Activated CD4-positive, CD25-positive, alpha-beta regulatory T cell treated with anti-CD3 and anti-CD28 coated beads, Interleukin-2, amount 50 U/mL, for 16 hours (primary cell): ENCODE data around the gene UCMA.

Source experiments
- DNase-seq: peaks from one replicate; pipeline ENCODE4 v3.0.0-alpha.2; 2020; ENCODE audit warnings: low read depth, low spot score

UCMA gene

DNA sequence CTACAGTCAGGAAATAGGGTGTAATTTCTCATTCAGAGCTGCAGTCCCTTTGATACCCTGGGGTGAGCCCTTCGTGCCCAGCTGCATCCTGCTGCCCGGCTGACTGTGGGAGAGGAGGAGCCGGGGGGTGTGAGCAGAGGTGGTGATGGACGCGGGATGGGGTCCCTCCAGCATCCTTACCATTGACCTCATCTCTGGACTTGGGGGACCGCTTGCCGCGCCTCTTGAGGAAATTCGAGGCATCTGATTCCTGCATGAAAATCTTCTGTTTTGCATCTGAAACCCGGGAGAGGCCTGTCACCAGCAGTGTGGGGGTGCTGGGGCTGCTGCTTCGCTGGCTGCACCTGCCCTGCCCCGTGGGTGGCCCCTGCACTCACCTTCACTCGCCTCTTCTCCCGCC, 816 bp downstream of the UCMA start:
- no peak for DNase-seq

DNA sequence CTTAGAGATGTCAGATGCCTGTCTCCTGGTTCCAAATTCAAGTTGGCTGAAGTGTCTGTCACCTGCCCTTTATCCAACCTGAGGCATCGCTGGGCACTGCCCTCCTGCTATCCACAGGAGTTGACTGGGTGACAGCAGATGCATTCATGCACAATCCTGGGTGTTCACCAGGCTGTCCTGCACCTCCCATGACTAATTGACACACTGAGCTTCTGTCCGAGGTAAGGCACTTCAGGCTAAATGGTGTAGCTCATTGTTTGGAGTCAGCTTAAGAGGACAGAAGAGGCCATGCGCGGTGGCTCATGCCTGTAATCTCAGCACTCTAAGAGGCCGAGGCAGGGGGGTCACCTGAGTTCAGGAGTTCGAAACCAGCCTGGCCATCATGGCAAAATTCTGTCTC, 2.4 kb downstream of the UCMA start:
- no peak for DNase-seq

DNA sequence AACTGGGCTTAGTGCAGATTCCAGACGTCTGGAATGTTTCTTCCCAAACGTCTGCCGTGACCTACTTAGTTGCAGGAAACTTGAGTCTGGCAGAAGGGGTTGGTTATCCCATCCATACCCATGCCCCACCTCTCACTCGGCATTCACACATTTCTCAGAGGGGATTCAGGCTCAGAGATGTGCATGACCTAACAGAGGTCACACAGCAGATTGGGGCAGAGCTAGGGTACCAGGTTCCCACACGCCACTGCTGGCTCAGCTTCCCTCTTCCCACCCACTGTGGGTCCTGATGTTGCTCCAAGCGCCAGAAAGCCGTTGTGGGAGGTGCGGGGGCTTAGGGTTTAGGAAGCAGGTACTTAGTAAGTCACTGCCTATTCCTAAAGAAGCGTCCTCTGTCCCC, 3.0 kb downstream of the UCMA start:
- DNase-seq = no peak

DNA sequence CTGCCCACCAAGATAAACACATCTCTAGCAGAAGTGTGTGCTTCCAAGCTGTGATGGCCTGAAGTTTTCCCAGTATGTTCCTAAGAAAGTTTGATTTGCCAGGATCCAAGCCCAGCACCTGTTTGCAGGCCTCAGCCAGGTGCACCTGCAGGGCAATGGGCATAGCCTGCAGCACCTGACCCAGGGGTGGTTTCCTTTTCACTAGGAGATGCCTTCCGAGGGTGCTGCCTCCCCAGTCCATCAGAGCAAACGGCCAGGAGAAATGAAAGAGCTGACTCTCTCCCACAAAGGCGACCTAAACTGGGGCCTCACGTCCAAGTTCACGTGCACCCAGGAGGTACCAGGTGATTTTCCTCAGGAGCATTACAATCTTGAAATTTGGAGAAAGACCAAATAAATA, 7.1 kb downstream of the UCMA start:
- no peak for DNase-seq

DNA sequence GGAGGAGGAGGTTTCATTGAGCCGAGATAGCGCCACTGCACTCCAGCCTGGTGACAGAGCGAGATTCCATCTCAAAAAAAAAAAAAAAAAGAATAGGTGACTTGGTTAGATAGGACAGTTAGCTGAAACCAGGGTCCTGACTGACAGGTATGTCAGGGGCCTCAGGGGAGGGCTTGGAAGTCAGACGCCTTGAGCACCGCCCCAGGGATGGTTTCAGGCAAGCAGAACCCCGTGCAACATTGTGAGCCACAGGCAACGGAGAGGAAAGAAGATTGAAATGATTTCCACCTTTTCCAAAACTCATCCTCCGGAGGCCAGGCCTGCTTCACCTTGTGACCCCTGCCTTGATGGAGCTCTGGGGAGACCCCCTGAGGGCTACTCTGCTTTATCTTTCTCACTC, 8.6 kb downstream of the UCMA start:
- DNase-seq = no peak

DNA sequence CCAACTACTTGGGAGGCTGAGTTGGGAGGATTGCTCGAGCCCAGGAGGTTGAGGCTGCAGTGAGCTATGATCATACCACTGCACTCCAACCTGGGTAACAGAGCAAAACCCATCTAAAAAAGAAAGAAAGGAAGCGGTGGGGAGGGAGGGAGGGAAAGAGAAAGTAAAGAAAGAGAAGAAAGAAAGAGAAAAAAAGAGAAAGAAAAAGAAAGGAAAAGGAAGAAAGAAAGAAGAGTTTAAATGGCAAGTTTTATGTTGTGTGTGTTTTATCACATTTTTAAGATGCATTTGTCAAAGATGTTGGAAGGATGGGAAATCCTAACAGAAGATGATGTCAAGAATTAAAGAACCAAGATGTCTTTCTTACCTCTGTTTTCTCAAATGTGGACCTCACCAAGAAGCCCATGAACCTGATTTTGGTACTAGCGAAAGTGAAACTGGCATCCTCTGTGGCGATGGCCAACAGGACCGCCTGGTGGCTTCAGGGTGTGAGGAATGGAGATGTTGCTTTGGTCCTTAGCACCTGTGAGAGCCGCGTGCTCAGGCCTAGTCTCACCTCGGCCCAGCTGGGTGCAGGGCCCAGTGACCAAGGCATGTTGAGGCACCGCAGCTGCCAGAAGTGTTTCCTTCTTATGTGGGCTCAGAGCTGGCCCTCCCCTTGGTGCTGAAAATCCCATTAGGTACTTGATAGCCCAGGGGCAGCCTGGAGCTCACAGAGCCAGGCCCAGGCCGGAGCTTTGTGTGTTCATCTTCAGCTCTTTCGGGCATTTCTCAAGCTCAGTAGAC, 9.8 kb downstream of the UCMA start:
- DNase-seq = no peak

DNA sequence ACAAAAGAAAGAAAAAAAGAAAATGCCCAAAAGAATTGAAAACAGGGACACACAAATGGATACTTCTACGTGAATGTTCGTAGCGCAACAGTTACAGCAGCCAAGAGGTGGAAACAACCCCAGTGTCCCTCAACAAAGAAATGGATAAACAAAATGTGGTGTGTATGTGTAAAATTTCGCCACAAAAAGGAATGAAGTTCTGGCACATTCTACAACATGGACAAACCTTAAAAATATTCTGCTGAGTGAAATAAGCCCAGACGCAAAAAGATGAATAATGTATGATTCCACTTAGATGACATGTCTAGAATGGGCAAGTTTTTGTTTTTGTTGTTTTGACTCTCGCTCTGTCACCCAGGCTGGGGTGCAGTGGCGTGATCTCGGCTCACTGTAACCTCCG, 10.9 kb downstream of the UCMA start:
- DNase-seq = no peak

DNA sequence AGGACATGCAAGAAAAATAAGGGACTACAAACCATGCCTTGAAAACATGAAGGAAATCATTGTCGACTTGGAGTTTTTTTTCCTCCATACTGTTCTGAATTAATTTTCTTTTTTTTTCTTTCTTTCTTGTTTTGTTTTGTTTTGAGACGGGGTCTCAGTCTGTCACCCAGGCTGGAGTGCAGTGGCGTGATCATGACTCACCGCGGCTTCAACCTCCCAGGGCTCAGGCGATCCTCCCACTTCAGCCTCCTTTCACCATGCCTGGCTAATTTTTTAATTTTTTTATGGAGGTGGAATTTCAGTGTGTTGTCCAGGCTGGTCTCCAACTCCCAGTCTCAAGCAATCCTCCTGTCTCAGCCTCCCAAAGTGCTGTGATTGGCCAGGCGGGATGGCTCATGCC, 11.6 kb downstream of the UCMA start:
- no peak for DNase-seq

DNA sequence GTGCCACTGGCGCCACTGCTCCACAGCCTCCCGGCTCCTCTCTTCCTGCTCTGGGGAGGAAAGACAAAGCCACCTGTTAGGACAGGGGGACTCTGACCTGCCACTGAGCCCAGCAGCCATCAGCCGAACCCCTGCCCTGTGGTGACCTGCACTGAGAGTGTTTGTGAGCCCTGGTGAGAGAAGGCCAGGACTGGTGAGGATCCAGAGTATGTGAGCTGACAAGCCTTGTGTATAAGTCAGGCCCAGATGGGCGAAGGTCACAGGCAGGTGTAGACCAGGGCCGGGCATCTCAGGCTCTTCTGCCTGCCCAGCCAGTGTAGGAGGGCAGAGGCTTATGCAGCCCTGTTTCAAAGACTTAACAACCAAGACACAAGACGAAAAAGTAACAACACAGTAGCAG, 12.0 kb downstream of the UCMA start:
- no peak for DNase-seq

DNA sequence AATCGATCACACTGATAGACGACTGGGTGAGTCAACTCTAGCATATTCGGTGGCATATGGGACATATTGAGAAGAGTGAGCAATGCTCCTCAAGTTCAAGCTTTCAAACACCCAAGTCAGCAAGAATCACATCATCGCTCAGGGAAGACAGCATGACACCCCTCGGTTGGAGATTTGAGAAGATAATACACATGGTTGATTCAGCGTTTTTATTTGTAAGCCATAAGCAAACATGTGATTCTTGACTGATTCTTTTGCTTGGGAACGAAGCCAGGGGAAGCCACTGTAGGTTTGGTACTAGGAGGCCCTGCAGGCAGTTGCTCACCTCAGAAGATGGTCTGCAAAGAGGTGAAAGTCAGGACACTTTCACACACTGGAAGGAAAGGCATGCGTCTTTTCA, 12.6 kb downstream of the UCMA start:
- DNase-seq = no peak

DNA sequence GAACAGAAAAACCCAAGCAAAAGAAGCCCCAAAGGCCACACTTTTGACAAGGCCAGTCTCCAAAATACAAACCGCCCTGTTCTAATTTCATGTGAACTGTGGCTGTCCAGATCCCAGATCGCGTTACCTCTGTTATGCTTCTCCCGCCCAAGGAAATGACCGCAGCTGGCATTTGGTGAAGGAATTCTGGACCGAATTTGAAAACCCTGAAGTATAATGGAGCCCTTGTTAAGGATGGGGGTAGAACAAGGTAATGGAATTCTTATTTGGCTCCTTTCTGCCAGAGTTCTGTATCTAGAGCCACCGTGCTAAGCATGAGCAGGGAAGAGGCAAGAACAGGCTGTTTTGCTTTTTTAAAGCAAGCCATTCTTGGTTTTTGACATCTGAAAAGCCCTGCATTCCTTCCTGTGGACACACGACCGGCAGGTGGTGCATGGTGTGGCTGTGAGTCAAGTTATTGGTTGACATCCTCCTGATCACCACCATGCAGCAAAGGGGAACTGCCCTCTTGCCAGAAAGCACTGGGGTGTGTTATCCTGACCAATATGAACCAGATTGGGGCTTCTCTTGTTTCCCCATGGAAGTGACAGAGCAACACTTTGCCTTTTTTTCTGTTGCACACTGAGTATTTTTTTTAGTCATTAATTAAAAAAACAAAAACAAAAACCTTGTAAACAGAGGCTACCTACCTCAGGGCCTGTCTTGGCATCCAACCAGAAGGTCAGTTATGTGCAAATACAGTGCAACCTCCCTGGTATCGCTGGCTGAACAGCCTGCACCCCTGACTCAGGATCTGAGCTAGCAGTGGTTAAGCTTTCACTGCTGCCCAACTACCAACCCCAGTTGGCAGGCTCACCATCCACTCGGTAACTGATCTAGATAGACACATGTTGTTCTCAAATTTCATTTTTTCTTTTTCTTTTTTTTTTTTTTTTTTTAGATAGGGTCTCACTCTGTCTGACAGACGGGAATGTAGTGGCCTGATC, 14.2 kb downstream of the UCMA start:
- DNase-seq = no peak

DNA sequence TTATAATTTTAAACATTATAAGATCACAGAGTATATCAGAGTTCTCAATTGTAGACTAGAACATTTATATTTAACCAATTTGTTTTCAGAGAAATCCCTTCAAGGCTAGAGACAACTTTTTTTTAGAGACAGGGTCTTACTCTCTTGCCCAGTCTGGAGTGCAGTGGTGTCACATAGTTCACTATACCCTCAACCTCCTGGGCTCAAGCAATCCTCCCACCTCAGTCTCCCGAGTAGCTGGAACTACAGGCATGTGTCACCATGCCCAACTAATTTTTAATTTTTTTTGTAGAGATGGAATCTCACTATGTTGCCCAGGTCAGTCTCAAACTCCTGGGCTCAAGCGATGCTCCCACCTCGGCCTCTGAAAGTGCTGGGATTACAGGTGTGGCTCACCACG, 15.3 kb downstream of the UCMA start:
- DNase-seq = no peak

DNA sequence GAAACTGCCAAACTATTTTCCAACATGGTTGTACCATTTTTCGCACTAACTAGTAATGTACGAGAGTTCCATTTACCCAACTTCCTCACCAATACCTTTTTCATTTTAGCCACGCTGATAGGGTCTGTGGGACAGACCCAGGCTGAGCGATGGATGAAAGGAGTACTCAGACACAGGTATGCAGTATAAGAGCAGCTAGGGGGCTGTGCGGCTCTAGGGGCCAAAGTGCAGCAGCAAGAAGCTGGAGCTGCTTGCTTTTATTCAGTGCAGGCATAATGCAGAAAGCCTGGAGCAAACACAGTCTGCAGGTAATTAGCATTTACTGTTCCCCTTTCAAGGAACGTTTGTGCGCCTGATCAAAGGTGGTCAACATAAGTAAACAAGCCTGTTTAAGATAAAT, 21.0 kb downstream of the UCMA start:
- no peak for DNase-seq

DNA sequence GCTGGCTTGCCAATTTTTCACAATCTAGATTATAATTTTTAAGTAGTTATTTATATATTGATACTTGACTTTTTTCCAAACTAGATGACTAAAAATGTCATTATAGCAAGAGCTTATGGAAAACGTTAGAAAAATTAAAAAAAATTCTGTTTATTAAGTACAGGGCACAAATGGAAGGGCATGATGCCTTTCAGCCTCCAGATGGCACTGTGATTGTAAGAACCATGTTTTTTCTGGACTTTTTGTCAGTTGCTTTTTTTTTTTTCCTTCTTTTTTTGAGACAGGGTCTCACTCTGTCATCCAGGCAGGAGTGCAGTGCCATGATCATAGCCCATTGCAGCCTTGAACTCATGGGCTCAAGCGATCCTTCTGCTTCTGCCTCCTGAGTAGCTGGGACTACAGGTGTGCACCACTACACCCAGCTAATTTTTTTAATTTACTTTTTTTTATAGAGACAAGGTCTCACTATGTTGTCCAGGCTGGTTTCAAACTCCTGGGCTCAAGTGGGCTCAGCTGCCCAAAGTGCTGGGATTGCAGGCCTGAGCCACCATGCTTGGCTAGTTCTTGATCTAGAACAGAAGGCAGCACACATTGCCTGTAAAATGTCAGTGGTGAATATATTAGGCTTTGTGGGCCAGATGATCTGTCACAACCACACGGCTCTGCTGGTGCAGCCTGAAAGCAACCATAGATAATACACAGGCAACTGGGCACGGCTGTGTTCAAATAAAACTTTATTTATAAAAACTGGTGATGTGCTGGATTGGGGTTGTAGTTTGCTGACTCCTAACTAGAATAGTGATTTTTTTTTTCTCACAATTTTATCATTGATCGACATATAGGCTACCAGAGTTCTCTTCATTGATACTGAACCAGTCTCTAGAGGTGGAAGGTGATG, 27.4 kb downstream of the UCMA start:
- DNase-seq = no peak

DNA sequence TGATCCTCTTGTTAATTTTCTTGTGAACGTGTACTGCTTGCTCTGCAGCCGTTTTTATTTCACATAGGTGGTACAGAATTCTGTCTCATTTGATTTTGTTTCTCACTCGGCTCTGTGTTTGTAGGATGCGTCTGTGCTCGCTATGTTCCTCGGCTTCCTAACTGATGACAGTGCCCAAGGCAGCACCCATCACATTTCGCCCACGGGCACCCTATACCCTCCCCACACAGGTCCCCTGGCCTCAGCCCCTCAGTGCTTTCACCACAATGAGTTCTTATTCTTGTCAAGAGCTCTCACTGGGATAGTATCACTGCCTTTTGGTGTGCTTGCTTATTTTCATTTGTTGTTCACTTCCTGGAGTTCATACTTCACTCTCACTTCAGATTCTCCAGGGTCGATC, 28.1 kb downstream of the UCMA start:
- no peak for DNase-seq

DNA sequence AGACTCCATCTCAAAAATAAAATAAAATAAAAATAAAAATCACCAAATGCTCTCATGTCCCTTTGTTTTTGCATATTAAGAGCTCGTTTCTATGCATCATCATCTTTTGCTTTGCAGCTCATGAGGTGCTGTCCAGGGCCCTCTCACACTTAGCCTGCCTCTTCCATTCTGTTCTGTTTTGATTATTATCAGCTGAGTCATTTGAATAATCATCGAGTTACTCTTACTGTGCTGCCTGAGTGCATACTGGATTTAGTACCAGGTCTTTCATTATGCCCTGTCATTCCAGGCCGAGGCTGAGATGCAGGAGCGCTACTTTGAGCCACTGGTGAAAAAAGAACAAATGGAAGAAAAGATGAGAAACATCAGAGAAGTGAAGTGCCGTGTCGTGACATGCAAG, 33.0 kb downstream of the UCMA start:
- DNase-seq = no peak

DNA sequence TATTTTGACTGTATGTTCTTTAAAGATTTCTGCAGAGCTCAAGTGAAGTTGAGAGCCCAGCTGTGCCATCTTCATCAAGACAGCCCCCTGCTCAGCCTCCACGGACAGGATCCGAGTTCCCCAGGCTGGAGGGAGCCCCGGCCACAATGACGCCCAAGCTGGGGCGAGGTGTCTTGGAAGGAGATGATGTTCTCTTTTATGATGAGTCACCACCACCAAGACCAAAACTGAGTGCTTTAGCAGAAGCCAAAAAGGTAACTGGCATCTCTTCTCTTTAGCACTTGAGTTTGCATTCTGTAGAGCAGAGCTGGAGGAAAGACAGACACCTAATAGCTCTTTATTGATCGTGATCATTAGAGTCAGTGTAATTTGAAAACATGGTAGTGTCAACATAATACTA, 39.2 kb downstream of the UCMA start:
- DNase-seq = no peak

DNA sequence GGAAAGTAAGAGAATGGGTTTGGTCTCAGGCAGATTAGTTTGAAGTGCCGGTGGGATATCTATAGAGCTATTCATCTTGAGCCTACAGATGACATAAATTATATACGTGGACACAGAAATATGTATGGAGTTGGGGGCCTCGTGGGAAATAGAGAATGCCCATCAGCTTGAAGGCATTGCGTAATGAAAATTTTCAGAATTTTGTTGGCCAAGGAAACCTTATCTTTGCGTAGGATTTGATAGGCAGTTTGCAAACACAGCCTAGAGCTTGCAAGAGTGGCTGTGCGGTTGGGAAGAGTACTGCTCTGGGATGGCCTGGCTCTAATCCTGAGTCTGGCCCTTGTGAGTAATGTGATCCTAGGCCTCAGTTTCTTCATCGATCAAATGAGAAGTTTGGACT, 40.5 kb downstream of the UCMA start:
- no peak for DNase-seq

DNA sequence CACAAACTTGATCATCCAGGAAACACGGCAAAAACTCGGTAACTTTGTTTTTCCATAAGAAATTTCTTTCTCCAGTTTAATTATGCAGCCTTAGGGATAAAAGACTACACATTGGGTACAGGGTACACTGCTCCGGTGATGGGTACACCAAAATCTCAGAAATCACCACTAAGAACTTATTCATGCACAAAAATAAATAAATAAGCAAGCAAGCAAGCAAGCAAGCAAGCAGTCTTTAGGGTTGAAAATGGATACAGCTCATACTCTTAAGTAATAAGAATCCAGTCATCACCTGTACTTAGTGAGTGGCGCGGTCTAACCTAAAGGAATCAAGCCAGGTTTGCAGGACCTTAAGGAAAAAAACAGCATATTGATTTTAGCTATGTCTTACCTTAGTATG, 42.8 kb downstream of the UCMA start:
- no peak for DNase-seq

DNA sequence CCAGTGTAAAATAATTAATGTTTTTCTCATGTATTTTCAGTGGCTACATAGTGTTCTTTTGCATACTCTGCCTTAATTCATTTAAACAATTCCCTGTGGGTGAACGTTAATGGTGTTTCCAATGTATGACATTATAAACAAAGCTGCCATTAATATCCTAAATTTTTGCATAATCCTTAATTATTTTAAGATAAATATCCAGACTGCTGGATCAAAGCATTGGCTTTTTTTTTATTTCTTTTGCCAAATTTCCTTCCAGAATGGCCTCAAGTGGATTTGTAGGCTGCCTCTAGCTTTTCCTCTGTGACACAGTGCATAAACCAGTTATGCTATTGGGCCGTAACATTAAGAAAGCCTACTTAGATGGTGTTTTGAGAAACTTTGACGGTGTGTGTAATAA, 43.4 kb downstream of the UCMA start:
- DNase-seq = no peak

DNA sequence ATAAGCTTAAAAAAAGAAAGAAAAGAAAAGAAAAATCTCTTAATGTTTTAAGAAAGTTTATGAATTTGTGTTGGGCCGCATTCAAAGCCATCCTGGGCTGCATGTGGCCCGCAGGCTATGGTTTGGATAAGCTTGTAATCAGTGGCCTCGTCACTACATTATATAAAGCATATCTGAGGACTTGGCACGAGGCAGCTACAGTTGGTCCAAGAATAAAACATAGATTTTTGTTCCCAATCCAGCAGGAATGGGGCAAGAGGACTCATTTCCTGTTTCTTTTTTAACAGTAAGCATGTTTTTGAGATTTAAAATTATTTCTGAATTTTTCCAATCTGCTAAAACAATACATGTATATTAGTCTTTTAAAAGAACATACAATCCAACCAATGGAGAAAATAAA, 44.2 kb downstream of the UCMA start:
- DNase-seq = no peak

DNA sequence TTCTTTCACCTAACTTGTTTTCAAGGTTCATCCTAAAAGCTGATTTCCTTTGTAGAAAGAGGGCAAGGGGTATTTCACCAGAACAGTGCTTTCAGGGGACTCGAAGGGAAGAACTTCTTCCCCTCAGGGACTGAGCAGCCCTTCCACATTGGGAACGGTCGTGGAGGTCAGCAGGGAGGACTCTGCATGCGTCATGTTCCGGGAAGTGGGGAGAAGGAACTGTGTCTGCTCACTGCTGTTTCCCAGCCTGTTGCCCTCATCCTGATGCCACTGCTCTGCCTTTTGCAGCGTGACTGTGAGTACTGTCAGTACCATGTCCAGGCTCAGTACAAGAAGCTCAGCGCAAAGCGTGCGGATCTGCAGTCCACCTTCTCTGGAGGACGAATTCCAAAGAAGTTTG, 45.6 kb downstream of the UCMA start:
- no peak for DNase-seq
